HPDE6-E6E7 (cell line): ENCODE data around the gene CCDC74B.
"Not testable (repeated sequence)": the region's sequence is repeated elsewhere in the genome, so short reads cannot be mapped to it uniquely, and the experiment has no call there.

Experiments used
- DNase-seq: peaks from one replicate; pipeline ENCODE4 v3.0.0; 2011; ENCODE audit warnings: missing footprints; ENCODE audit errors: extremely low spot score

Gene CCDC74B

DNA sequence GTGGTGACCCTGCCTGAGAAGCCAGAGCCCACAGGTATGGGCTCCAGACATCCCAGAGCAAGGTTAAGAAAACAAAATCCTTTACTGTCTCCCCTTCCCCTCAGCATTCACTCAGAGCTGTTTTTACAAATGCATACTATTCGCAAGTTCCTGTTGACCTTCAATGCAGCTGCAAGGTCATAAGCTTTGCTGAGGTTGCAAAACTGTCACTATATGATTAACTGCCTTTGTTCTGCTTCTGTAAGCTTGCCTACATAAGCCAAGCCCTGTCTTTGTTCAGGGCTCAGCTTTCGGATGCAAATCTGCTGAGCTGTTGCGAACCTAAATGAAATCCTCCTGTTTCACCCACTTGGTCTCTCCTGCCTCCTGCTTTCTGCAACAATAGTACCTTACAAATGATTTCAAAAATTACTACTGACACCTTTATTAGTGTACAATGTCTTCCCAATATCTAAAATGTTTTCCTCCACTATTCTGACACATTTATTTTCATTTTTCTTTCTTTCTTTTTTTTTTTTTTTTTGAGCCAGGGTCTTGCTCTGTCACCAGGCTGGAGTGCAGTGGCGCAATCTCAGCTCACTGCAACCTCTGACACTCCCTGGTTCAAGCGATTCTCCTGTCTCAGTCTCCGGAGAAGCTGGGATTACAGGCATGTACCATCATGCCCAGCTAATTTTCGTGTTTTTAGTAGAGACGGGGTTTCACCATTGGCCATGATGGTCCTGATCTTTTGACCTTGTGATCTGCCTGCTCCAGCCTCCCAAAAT lies 42.1 kb downstream of the CCDC74B start:
- not testable (repeated sequence) for DNase-seq
